ENCODE measurements around the gene SBK1. TPM values are rescaled to one million over a fixed set of nuclear protein-coding genes. Genes with fewer than 3 reads are reported as not detected.

SBK1 gene
- total and polyA plus RNA-seq, 2 experiments from 2014 or later, result 4.2 to 9.7 TPM

- TF ChIP-seq EZH2 (IDR thresholded peaks at IDR 0.05; ENCODE audit: borderline replicate concordance), result no peak
- TF ChIP-seq CTCF (IDR thresholded peaks at IDR 0.05; ENCODE audit: poor library complexity), result no peak
- TF ChIP-seq EZH2phosphoT487 (IDR thresholded peaks at IDR 0.05; ENCODE audit: low read depth, severe bottlenecking, unreplicated experiment), result no peak
- no peak overlapping the region for H3K4me2 ChIP-seq
- H3K36me3 ChIP-seq (replicated peaks; ENCODE audit: insufficient read depth, low read depth), result no peaks in the 10 kb centered on the region
- H3K4me3 ChIP-seq, result no peak overlapping the region
- no peaks in the 10 kb centered on the region for H3K4me1 ChIP-seq (ENCODE audit: insufficient read depth)
- H3K9me3 ChIP-seq (ENCODE audit: low read depth), result no peaks in the 10 kb centered on the region
- no peaks in the 10 kb centered on the region for H3K9me2 ChIP-seq (replicated peaks; ENCODE audit: insufficient read depth)
- no peaks in the 10 kb centered on the region for H3K27me3 ChIP-seq
- no peak overlapping the region for H2AFZ ChIP-seq
- DNase-seq (ENCODE audit: low spot score), result no peak
- no peaks in the 10 kb centered on the region for H4K20me1 ChIP-seq (ENCODE audit: insufficient read depth, poor library complexity, severe bottlenecking)
- WGBS (ENCODE audit: low lambda C conversion rate, missing lambda C conversion rate), result 95% methylated on average over 11 of the region's 11 CpGs
- H3K79me2 ChIP-seq, result no peaks in the 10 kb centered on the region
- H3K27ac ChIP-seq, result no peak overlapping the region
These were observed 18.5 kb downstream of the SBK1 start for GRCh38 chr16:28310796-28311195.

- WGBS (ENCODE audit: low lambda C conversion rate, missing lambda C conversion rate), result 100% methylated on average over 4 of the region's 4 CpGs
- no peak for DNase-seq (ENCODE audit: low spot score)
These were observed 19.1 kb downstream of the SBK1 start for GRCh38 chr16:28311413-28311812.

GRCh38 chr16:28311913-28312312, 19.6 kb downstream of the SBK1 start:
- no peak for DNase-seq (ENCODE audit: low spot score)
- no peak overlapping the region for H3K4me3 ChIP-seq
- H4K20me1 ChIP-seq (ENCODE audit: insufficient read depth, poor library complexity, severe bottlenecking), result no peaks in the 10 kb centered on the region
- H3K27me3 ChIP-seq, result no peaks in the 10 kb centered on the region
- H3K79me2 ChIP-seq, result no peaks in the 10 kb centered on the region
- no peak overlapping the region for H3K4me2 ChIP-seq
- no peaks in the 10 kb centered on the region for H3K9me2 ChIP-seq (replicated peaks; ENCODE audit: insufficient read depth)
- 92% methylated on average over 14 of the region's 14 CpGs for WGBS (ENCODE audit: low lambda C conversion rate, missing lambda C conversion rate)
- no peaks in the 10 kb centered on the region for H3K9me3 ChIP-seq (ENCODE audit: low read depth)
- no peak overlapping the region for H2AFZ ChIP-seq
- H3K4me1 ChIP-seq (ENCODE audit: insufficient read depth), result no peaks in the 10 kb centered on the region
- H3K36me3 ChIP-seq (replicated peaks; ENCODE audit: insufficient read depth, low read depth), result no peaks in the 10 kb centered on the region
- TF ChIP-seq CTCF (IDR thresholded peaks at IDR 0.05; ENCODE audit: poor library complexity) (no peak), EZH2phosphoT487 (IDR thresholded peaks at IDR 0.05; ENCODE audit: low read depth, severe bottlenecking, unreplicated experiment) (no peak)
- no peak overlapping the region for H3K27ac ChIP-seq

More at GRCh38 chr16:28311413-28311812, 19.1 kb downstream of the SBK1 start:
- no peak overlapping the region for H3K4me3 ChIP-seq
- no peak overlapping the region for H3K27ac ChIP-seq
- TF ChIP-seq CTCF (IDR thresholded peaks at IDR 0.05; ENCODE audit: poor library complexity) (no peak), EZH2 (IDR thresholded peaks at IDR 0.05; ENCODE audit: borderline replicate concordance) (no peak), EZH2phosphoT487 (IDR thresholded peaks at IDR 0.05; ENCODE audit: low read depth, severe bottlenecking, unreplicated experiment) (no peak)
- H2AFZ ChIP-seq, result no peak overlapping the region
- no peaks in the 10 kb centered on the region for H3K9me2 ChIP-seq (replicated peaks; ENCODE audit: insufficient read depth)
- no peak overlapping the region for H3K4me2 ChIP-seq
- H3K4me1 ChIP-seq (ENCODE audit: insufficient read depth), result no peaks in the 10 kb centered on the region
- H3K36me3 ChIP-seq (replicated peaks; ENCODE audit: insufficient read depth, low read depth), result no peaks in the 10 kb centered on the region
- no peaks in the 10 kb centered on the region for H3K27me3 ChIP-seq
- no peaks in the 10 kb centered on the region for H4K20me1 ChIP-seq (ENCODE audit: insufficient read depth, poor library complexity, severe bottlenecking)
- no peaks in the 10 kb centered on the region for H3K79me2 ChIP-seq
- no peaks in the 10 kb centered on the region for H3K9me3 ChIP-seq (ENCODE audit: low read depth)

- H3K4me2 ChIP-seq, result no peak overlapping the region
- no peaks in the 10 kb centered on the region for H3K79me2 ChIP-seq
- no peaks in the 10 kb centered on the region for H3K4me1 ChIP-seq (ENCODE audit: insufficient read depth)
- 97% methylated on average over 10 of the region's 10 CpGs for WGBS (ENCODE audit: low lambda C conversion rate, missing lambda C conversion rate)
- TF ChIP-seq EZH2 (IDR thresholded peaks at IDR 0.05; ENCODE audit: borderline replicate concordance) (no peak), EZH2phosphoT487 (IDR thresholded peaks at IDR 0.05; ENCODE audit: low read depth, severe bottlenecking, unreplicated experiment) (no peak), CTCF (IDR thresholded peaks at IDR 0.05; ENCODE audit: poor library complexity) (no peak)
- no peak for DNase-seq (ENCODE audit: low spot score)
- H2AFZ ChIP-seq, result no peak overlapping the region
- H4K20me1 ChIP-seq (ENCODE audit: insufficient read depth, poor library complexity, severe bottlenecking), result no peaks in the 10 kb centered on the region
- H3K27ac ChIP-seq, result no peak overlapping the region
- no peak overlapping the region for H3K4me3 ChIP-seq
- no peaks in the 10 kb centered on the region for H3K9me2 ChIP-seq (replicated peaks; ENCODE audit: insufficient read depth)
- H3K27me3 ChIP-seq, result no peaks in the 10 kb centered on the region
- no peaks in the 10 kb centered on the region for H3K36me3 ChIP-seq (replicated peaks; ENCODE audit: insufficient read depth, low read depth)
- no peaks in the 10 kb centered on the region for H3K9me3 ChIP-seq (ENCODE audit: low read depth)
These were observed 20.0 kb downstream of the SBK1 start for GRCh38 chr16:28312327-28312726.
